ENCODE measurements around the gene TMEM59L. TPM values are rescaled to one million over a fixed set of nuclear protein-coding genes. Genes with fewer than 3 reads are reported as not detected.
A peak's percentile ranks its signal among the peaks of the same experiment; 100 is the strongest.

The TMEM59L gene
- total RNA-seq, 6 donors from 2014 or later = 0.30 to 2.8 (median 1.0) TPM; not detected in 2

GRCh38 chr19:18629166-18630088 is 16.8 kb downstream of the TMEM59L start:
- TF ChIP-seq POLR2AphosphoS5 (IDR thresholded peaks at IDR 0.05) (peak; percentile 70 to 93), POLR2A (IDR thresholded peaks at IDR 0.05) (no peak), EP300 (IDR thresholded peaks at IDR 0.05) (peak in 3 of 4 donors; percentile 92 to 99 (median 94))
- no peaks in the 10 kb centered on the region for H3K36me3 ChIP-seq
- H3K4me1 ChIP-seq = peaks cover 0 to 7% (median 0%) of the 10 kb centered on the region in 4 donors
- DNase-seq (peak in 1 of 2 donors; percentile 39), ATAC-seq (ENCODE audit: low FRiP score in 2 of 2) (peak; percentile 65 to 74)
- no peak overlapping the region for H3K4me3 ChIP-seq
- H3K27me3 ChIP-seq = no peaks in the 10 kb centered on the region
- WGBS, 2 donors = 62 to 69% methylated on average over 14 to 15 of the region's 15 CpGs
- no peaks in the 10 kb centered on the region for H3K9me3 ChIP-seq
- peak overlapping the region in 3 of 4 donors; percentile 44 to 67 (median 48) for H3K27ac ChIP-seq

DNA sequence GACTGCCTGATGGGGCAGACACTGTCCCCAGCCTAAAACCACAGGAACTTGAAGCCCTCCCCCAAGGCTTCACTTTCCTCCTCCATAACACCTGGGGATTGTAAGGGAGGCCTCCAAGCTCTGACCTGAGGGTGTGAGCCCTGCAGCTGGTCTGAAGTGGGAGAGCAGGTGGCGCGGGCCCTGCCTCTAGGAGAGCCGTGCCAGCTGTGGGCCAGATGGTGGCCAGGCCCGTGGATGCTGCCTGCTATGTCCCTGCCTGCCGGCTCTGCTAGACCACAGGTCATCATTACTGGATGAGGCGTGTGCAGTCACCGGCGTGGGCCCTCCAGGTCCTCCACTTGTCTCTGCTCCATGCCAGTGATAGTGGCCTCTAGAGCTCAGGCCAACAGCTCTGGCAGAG is 20.7 kb downstream of the TMEM59L start:
- no peak overlapping the region for H3K4me3 ChIP-seq
- no peaks in the 10 kb centered on the region for H3K36me3 ChIP-seq
- peaks cover 11 to 31% (median 21%) of the 10 kb centered on the region in 4 donors for H3K4me1 ChIP-seq
- no peaks in the 10 kb centered on the region for H3K27me3 ChIP-seq
- ATAC-seq (ENCODE audit: low FRiP score in 2 of 2) = no peak
- no peak for TF ChIP-seq CTCF (IDR thresholded peaks at IDR 0.05)
- no peak for TF ChIP-seq EP300 (IDR thresholded peaks at IDR 0.05)
- TF ChIP-seq POLR2AphosphoS5 (IDR thresholded peaks at IDR 0.05) = no peak
- TF ChIP-seq POLR2A (IDR thresholded peaks at IDR 0.05) = no peak
- H3K27ac ChIP-seq = no peak overlapping the region
- WGBS, 2 donors = 75 to 80% methylated on average over 7 to 8 of the region's 8 CpGs
- H3K9me3 ChIP-seq = no peaks in the 10 kb centered on the region
- DNase-seq = no peak

GRCh38 chr19:18634612-18635297 is 22.1 kb downstream of the TMEM59L start:
- ATAC-seq (ENCODE audit: low FRiP score in 2 of 2) (no peak), DNase-seq (no peak)
- Histone ChIP-seq H3K36me3 (no peaks in the 10 kb centered on the region), H3K27me3 (no peaks in the 10 kb centered on the region), H3K4me3 (no peak overlapping the region), H3K4me1 (peaks cover 5 to 37% (median 27%) of the 10 kb centered on the region in 4 donors), H3K27ac (peak overlapping the region in 1 of 4 donors; percentile 86), H3K9me3 (no peaks in the 10 kb centered on the region)
- 47 to 65% methylated on average over 12 of the region's 12 CpGs for WGBS, 2 donors
- TF ChIP-seq CTCF (IDR thresholded peaks at IDR 0.05) (no peak), POLR2AphosphoS5 (IDR thresholded peaks at IDR 0.05) (no peak), POLR2A (IDR thresholded peaks at IDR 0.05) (no peak)

DNA sequence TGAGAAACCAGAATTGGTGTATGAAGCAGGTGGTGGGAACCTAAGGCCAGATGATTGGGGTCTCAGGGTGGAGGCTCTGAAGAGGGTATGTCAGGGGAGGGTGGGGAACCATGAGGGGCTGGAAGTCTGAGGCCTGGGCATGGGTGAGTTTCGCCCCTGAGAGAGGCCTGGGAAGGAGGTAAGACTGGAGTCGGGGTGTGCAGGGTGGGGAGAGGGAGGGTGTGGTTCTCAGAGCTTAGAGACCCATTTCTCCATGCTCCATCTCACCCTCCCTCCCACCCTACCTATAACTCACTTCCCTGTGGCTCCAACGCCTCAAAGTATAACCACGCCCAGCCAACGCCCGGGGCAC is 23.1 kb downstream of the TMEM59L start:
- WGBS, 2 donors = 10 to 24% methylated on average over 6 of the region's 6 CpGs
- H3K36me3 ChIP-seq = no peaks in the 10 kb centered on the region
- DNase-seq = no peak
- no peaks in the 10 kb centered on the region for H3K9me3 ChIP-seq
- peaks cover 5 to 37% (median 27%) of the 10 kb centered on the region in 4 donors for H3K4me1 ChIP-seq
- no peaks in the 10 kb centered on the region for H3K27me3 ChIP-seq
- H3K27ac ChIP-seq = peak overlapping the region in 3 of 4 donors; percentile 83 to 94 (median 86)
- H3K4me3 ChIP-seq = peak overlapping the region in 3 of 4 donors; percentile 65 to 95 (median 83)
- TF ChIP-seq EP300 (IDR thresholded peaks at IDR 0.05) = no peak
- no peak for ATAC-seq (ENCODE audit: low FRiP score in 2 of 2)

DNA sequence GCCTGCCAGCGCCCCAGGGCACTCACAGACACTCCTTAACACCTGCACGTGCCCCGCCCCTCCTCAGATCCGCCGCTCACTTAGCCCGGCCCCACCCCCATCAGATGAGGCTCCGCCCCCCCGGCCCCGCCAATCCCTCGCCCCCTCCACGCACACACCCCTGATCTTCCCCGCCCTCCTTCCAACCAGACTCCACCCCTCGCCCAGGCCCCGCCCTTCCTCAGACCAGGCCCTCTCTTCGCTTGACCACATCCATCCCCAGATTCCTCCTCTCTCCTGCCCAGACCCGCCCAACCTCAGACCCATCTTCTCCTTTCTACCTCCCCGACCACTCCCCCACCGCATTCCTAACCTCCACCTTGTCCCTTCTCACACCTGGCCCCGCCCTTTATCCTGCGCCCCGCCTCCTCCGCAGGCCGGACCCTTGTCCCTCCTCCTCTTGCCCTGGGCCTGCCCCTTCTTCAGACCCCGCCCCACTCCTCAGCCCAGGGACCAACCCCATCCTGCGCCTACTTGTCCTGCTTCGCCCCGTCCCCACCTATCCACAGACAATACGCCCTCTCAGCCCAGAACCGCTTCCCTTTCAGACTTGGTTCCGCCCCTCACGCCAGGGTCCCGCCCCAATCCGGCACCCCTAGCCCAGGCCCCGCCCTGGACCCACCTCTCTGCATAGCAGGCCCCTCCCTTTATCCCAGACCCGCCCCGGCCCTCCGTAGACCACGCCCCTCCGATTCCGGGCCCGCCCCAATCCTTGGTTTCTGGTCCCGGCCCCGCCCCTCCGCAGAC is 23.7 kb downstream of the TMEM59L start:
- TF ChIP-seq POLR2A (IDR thresholded peaks at IDR 0.05) (no peak), CTCF (IDR thresholded peaks at IDR 0.05) (no peak), EP300 (IDR thresholded peaks at IDR 0.05) (no peak)
- DNase-seq = peak; percentile 93 to 99
- H3K27ac ChIP-seq = peak overlapping the region; percentile 83 to 94 (median 89)
- H3K36me3 ChIP-seq = no peaks in the 10 kb centered on the region
- H3K27me3 ChIP-seq = no peaks in the 10 kb centered on the region
- WGBS, 2 donors = 1 to 2% methylated on average over 28 to 33 of the region's 44 CpGs
- ATAC-seq (ENCODE audit: low FRiP score in 2 of 2) = peak; percentile 98 to 99
- H3K9me3 ChIP-seq = no peaks in the 10 kb centered on the region
- H3K4me1 ChIP-seq = peaks cover 5 to 37% (median 27%) of the 10 kb centered on the region in 4 donors
- H3K4me3 ChIP-seq = peak overlapping the region; percentile 13 to 95 (median 74)
